Neural progenitor cell (in vitro differentiated cells): Measurements from ENCODE around the gene MMP20.

ENCODE experiments used
- CTCF ChIP-seq: fragments of 200-600 bp; sonication (generic); IDR thresholded peaks from 2 replicates; pipeline ENCODE4 v1.5.1; 2017; ENCODE audit warnings: antibody characterized with exemption, mild to moderate bottlenecking
- EZH2 ChIP-seq: fragments of 200-600 bp; sonication (generic); IDR thresholded peaks from 2 replicates; pipeline ENCODE4 v1.6.1; 2017; ENCODE audit warnings: antibody characterized with exemption, mild to moderate bottlenecking, moderate library complexity
- EZH2phosphoT487 ChIP-seq: fragments of 200-600 bp; sonication (generic); IDR thresholded peaks from 2 replicates; pipeline ENCODE4 v1.6.1; 2017; ENCODE audit warnings: antibody characterized with exemption

GRCh38 chr11:102632026-102632425 is 6.9 kb upstream of the MMP20 start:
- TF ChIP-seq CTCF (no peak), EZH2 (no peak), EZH2phosphoT487 (no peak)
